Measurements from ENCODE around the gene LY6G5C. TPM values are rescaled to one million over a fixed set of nuclear protein-coding genes. Genes with fewer than 3 reads are reported as not detected.

The LY6G5C gene
- total and polyA plus RNA-seq, 9 of the 15 experiments (the other 6 are each of a cell fraction or from before 2014, with no cell fraction given) = 0.10 to 0.67 (median 0.46) TPM; not detected in 4

DNA sequence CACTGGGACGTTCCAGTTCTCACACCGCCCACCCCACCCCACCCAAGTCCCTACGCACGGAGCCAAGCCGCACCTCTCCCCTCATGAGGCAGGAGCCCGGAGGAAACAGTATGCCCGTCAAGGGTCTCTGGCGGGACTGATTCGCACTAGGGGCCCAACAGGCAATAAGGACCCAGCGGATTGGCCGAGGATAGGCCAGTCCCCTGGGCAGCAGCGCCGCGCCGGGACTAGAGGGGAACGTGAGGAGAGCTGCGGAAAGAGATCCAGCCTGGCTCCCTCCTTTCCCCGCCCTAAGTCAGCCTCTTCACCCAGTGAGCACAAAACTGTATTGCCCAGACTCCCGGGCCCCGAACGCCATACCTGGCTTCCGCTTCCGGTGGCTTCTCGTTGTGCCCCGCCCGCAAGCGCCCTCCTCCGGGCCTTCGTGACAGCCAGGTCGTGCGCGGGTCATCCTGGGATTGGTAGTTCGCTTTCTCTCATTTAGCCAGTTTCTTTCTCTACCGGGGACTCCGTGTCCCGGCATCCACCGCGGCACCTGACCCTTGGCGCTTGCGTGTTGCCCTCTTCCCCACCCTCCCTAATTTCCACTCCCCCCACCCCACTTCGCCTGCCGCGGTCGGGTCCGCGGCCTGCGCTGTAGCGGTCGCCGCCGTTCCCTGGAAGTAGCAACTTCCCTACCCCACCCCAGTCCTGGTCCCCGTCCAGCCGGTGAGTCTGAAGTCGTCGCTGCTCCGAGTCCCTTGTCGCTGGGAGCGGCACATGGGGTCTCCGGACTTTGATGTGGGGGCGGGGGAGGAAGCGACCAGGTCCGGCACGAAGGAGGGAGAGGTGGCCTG, 15.1 kb downstream of the LY6G5C start, which contains the start of gene CSNK2B (continued):
- TF ChIP-seq, protein P1, sequence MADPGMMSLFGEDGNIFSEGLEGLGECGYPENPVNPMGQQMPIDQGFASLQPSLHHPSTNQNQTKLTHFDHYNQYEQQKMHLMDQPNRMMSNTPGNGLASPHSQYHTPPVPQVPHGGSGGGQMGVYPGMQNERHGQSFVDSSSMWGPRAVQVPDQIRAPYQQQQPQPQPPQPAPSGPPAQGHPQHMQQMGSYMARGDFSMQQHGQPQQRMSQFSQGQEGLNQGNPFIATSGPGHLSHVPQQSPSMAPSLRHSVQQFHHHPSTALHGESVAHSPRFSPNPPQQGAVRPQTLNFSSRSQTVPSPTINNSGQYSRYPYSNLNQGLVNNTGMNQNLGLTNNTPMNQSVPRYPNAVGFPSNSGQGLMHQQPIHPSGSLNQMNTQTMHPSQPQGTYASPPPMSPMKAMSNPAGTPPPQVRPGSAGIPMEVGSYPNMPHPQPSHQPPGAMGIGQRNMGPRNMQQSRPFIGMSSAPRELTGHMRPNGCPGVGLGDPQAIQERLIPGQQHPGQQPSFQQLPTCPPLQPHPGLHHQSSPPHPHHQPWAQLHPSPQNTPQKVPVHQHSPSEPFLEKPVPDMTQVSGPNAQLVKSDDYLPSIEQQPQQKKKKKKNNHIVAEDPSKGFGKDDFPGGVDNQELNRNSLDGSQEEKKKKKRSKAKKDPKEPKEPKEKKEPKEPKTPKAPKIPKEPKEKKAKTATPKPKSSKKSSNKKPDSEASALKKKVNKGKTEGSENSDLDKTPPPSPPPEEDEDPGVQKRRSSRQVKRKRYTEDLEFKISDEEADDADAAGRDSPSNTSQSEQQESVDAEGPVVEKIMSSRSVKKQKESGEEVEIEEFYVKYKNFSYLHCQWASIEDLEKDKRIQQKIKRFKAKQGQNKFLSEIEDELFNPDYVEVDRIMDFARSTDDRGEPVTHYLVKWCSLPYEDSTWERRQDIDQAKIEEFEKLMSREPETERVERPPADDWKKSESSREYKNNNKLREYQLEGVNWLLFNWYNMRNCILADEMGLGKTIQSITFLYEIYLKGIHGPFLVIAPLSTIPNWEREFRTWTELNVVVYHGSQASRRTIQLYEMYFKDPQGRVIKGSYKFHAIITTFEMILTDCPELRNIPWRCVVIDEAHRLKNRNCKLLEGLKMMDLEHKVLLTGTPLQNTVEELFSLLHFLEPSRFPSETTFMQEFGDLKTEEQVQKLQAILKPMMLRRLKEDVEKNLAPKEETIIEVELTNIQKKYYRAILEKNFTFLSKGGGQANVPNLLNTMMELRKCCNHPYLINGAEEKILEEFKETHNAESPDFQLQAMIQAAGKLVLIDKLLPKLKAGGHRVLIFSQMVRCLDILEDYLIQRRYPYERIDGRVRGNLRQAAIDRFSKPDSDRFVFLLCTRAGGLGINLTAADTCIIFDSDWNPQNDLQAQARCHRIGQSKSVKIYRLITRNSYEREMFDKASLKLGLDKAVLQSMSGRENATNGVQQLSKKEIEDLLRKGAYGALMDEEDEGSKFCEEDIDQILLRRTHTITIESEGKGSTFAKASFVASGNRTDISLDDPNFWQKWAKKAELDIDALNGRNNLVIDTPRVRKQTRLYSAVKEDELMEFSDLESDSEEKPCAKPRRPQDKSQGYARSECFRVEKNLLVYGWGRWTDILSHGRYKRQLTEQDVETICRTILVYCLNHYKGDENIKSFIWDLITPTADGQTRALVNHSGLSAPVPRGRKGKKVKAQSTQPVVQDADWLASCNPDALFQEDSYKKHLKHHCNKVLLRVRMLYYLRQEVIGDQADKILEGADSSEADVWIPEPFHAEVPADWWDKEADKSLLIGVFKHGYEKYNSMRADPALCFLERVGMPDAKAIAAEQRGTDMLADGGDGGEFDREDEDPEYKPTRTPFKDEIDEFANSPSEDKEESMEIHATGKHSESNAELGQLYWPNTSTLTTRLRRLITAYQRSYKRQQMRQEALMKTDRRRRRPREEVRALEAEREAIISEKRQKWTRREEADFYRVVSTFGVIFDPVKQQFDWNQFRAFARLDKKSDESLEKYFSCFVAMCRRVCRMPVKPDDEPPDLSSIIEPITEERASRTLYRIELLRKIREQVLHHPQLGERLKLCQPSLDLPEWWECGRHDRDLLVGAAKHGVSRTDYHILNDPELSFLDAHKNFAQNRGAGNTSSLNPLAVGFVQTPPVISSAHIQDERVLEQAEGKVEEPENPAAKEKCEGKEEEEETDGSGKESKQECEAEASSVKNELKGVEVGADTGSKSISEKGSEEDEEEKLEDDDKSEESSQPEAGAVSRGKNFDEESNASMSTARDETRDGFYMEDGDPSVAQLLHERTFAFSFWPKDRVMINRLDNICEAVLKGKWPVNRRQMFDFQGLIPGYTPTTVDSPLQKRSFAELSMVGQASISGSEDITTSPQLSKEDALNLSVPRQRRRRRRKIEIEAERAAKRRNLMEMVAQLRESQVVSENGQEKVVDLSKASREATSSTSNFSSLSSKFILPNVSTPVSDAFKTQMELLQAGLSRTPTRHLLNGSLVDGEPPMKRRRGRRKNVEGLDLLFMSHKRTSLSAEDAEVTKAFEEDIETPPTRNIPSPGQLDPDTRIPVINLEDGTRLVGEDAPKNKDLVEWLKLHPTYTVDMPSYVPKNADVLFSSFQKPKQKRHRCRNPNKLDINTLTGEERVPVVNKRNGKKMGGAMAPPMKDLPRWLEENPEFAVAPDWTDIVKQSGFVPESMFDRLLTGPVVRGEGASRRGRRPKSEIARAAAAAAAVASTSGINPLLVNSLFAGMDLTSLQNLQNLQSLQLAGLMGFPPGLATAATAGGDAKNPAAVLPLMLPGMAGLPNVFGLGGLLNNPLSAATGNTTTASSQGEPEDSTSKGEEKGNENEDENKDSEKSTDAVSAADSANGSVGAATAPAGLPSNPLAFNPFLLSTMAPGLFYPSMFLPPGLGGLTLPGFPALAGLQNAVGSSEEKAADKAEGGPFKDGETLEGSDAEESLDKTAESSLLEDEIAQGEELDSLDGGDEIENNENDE (IDR thresholded peaks at IDR 0.05; ENCODE audit: low read depth, low read length) = no peak
- TF ChIP-seq CCNT2 (IDR thresholded peaks at IDR 0.05; ENCODE audit: borderline replicate concordance, extremely low read depth, insufficient read length, low read depth, low read length) (no peak), ZNF551 (CRISPR knock-in tag; IDR thresholded peaks at IDR 0.05) (no peak), ZNF507 (tag; conservative IDR thresholded peaks at IDR 0.05) (no peak), HDAC6 (IDR thresholded peaks at IDR 0.05; ENCODE audit: low read depth, low read length) (no peak), SMAD2 (IDR thresholded peaks at IDR 0.05; ENCODE audit: low read depth, low read length) (no peak), KDM2B (CRISPR knock-in tag; IDR thresholded peaks at IDR 0.05) (no peak), GATA2 (CRISPR knock-in tag; IDR thresholded peaks at IDR 0.05) (no peak), RBM15 (IDR thresholded peaks at IDR 0.05; ENCODE audit: insufficient read depth, low read length) (no peak), RNF2 (IDR thresholded peaks at IDR 0.05) (no peak), ZNF347 (CRISPR knock-in tag; IDR thresholded peaks at IDR 0.05; ENCODE audit: low read depth) (no peak), ZNF311 (CRISPR knock-in tag; IDR thresholded peaks at IDR 0.05) (no peak)
- TF ChIP-seq, protein P2, sequence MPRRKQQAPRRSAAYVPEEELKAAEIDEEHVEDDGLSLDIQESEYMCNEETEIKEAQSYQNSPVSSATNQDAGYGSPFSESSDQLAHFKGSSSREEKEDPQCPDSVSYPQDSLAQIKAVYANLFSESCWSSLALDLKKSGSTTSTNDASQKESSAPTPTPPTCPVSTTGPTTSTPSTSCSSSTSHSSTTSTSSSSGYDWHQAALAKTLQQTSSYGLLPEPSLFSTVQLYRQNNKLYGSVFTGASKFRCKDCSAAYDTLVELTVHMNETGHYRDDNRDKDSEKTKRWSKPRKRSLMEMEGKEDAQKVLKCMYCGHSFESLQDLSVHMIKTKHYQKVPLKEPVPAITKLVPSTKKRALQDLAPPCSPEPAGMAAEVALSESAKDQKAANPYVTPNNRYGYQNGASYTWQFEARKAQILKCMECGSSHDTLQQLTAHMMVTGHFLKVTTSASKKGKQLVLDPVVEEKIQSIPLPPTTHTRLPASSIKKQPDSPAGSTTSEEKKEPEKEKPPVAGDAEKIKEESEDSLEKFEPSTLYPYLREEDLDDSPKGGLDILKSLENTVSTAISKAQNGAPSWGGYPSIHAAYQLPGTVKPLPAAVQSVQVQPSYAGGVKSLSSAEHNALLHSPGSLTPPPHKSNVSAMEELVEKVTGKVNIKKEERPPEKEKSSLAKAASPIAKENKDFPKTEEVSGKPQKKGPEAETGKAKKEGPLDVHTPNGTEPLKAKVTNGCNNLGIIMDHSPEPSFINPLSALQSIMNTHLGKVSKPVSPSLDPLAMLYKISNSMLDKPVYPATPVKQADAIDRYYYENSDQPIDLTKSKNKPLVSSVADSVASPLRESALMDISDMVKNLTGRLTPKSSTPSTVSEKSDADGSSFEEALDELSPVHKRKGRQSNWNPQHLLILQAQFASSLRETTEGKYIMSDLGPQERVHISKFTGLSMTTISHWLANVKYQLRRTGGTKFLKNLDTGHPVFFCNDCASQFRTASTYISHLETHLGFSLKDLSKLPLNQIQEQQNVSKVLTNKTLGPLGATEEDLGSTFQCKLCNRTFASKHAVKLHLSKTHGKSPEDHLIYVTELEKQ (CRISPR knock-in tag; IDR thresholded peaks at IDR 0.05) = peak; percentile 66; the same call in 1 of the 2 replicates
